Measurements from ENCODE around the gene EQTN.
A peak's percentile ranks its signal among the peaks of the same experiment; 100 is the strongest.

EQTN gene

DNA sequence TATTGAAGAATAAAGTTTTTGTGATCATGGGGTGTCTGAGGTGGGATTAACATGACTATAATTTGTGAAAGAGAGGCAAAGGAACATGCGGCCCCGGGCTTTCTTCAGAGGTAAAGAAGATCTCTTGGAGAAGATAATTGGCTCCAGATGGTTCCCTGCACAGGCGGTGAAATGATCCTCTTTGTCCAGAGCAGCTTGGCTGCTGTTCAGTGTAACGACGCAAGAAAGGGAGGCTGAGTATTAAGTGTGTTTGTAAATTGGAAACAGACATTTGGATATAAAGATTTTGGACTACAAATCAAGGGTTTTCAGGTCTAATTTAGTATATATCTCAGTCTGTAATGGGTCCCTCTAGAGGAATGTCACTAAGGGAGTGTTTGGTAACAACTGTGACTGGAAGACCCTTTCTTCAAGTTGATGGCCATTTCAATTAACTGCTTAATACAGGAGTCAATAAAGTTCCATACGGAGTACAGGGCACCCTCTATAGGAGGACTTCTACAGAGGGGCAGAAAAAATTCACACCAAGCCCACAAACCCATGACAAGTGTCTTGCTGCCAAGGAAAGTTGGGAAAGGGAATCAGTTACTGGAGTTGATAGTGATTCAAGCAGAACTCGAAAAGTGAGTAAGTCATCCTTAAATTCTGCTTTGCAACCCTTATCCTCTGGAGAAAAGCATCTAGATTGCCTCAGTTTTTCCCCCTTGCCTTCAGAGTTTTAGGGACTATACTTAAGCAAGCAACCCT is 4.1 kb downstream of the EQTN start:
- no peak for DNase-seq

GRCh38 chr9:27291292-27291691 is 5.7 kb downstream of the EQTN start:
- DNase-seq = no peak

DNA sequence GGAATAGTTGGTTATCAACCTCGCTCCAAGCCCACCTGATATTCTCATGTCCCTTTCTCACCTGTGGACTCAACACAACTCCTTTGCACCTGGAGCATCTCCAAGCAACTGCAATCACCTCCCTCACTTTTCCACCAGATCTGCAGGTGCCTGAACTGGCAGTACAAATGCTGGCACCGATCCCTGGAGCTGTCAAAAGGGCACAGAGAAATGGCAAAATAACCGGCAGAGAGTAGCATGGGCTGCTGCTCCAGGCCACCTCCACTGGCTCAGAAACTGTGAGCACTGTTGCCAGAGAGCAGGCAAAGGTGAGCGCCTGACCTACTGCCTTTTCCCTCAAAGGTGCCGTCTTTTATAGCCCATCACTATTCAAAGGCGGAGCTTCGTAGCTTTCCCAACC is 14.7 kb downstream of the EQTN start:
- no peak for DNase-seq

GRCh38 chr9:27280860-27281259 is 16.1 kb downstream of the EQTN start:
- no peak for DNase-seq

- DNase-seq = no peak
Observed at GRCh38 chr9:27280249-27280648, 16.7 kb downstream of the EQTN start.

GRCh38 chr9:27279611-27280010 is 17.3 kb downstream of the EQTN start:
- DNase-seq = no peak

GRCh38 chr9:27278374-27278773 is 18.6 kb downstream of the EQTN start:
- DNase-seq = no peak

GRCh38 chr9:27276193-27277030 is 20.5 kb downstream of the EQTN start:
- peak; percentile 31 to 68 (median 66) for DNase-seq

DNA sequence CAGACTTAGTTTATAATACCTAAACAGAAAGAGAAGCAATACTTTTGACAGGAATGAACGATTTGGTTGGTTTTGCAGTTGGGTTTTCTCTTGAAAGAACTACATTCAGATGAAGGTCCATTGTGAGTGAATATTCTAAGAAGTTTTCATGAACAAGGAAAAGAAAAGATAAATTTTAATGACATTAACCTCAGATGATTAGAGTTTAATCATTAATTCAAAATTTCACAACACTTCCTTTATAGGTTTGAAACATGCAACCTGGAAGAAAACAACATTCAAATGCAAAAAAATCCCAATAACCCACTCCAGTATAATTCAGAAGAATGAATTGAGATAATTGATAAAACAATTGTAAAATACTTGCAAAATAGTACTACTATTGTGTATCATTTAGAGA is 23.8 kb downstream of the EQTN start:
- no peak for DNase-seq

DNA sequence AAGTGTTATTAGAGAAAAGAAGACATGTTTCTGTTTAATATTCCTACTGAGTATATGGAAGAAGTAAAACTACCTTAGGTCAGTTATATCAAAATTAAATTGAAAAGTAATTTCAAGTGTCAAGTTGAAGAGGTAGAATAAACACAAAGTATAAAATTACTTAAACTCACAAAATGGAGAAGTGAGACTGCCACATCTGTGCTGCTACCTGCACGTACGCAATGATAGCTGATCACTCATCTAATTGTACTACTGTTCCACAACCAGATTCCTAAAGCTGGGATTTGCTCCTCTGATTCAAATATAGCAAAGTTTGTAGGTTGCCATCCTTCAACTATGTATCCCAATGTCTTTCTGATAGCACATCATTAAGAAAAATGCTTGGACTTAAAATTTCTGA is 24.8 kb downstream of the EQTN start:
- no peak for DNase-seq

DNA sequence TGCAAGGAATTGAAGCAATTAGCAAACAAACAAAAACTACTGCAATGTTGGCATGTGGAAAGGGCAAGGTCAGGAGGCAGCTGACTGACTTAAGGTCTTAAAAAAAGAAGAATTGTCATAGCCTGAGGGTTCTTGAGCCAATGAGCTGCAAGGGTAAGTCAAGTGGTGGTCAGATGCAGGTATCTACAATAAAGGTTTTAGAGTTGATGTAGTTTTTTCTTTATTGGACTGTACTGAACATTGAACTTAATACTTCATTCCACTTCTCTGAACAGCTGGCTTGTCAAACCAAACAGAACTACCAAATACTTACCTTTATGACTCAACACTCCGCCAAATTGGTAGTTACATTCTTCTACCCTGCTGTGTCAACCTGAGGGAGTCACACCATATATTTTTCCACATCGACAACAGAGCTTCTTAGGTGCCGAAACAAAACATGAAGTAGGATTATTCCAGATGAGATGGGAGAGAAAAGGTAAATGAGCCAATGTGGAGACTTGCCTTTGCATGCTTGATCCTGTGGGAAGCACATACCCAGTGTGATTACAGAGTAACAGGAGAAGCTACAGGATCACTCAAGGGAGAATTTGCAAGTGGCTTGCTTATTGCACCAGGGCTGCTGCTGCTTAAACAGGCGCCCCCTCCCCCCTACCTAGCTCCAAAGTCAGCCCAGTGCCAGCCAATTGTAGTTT is 35.3 kb downstream of the EQTN start:
- DNase-seq = peak in 1 of 3 experiments; percentile 7

- no peak for DNase-seq
Observed at GRCh38 chr9:27260789-27261516, 36.0 kb downstream of the EQTN start.

- no peak for DNase-seq
Observed at GRCh38 chr9:27258662-27259061, 38.3 kb downstream of the EQTN start.

- no peak for DNase-seq
Observed at GRCh38 chr9:27248702-27249101, 48.2 kb downstream of the EQTN start.

DNA sequence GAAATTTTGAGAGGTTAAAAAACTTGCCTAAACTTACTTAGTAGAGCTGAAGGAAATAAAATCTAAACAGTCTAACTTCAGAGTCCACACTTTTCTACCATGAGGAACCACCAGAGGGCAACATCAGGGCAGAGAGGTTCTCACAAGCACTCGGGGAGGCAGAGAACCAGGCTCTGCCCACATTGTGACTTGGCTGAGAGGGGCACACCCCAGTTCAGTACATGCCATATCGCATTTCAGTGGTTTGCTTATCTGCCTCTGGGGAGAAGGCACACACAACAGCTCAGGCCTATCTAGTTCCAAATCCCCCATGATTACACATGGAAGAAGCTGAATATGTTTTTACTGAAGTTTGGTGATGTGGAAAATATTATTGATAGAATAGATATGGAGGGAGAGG is 49.2 kb downstream of the EQTN start:
- DNase-seq = peak in 2 of 3 experiments; percentile 21 to 39

- DNase-seq = peak in 2 of 3 experiments; percentile 1 to 5
Observed at GRCh38 chr9:27239648-27240047, 57.3 kb downstream of the EQTN start.

Measured in NCI-H1417 (cell line).